Right hindlimb (tissue), 1 donor: Measurements from ENCODE around the gene NCAM1.
"Not testable (repeated sequence)": the region's sequence is repeated elsewhere in the genome, so short reads cannot be mapped to it uniquely, and the experiment has no call there.

Source experiments
- DNase-seq: peaks from one replicate; pipeline ENCODE4 v3.0.0-alpha.2; 2018

The NCAM1 gene

GRCh38 chr11:112961146-112961668, at the start of gene NCAM1:
TSS of gene NCAM1 (plus strand) at chr11:112961420.
- DNase-seq, result peak; percentile 96

GRCh38 chr11:112922606-112923005, 38.6 kb upstream of the NCAM1 start:
- DNase-seq, result no peak

DNA sequence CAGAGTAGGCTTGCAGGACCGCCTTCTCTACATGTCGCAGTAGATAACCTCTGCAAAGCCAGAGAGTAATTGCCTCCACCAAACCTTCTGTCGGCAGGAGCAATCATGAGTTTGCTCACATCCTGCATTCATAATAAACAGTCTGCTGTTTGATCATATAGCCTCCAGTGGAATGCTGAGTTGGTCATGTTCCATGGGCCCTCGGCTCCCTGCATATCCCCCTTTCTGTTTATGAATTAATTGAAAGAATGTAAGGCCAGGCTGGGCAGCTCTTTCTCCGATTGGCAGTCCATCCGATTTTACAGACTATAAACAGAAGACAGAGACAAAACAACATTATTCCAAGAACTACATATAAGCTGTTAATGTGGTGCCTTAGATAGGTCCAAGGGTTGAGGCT, 36.4 kb upstream of the NCAM1 start:
- not testable (repeated sequence) for DNase-seq

DNA sequence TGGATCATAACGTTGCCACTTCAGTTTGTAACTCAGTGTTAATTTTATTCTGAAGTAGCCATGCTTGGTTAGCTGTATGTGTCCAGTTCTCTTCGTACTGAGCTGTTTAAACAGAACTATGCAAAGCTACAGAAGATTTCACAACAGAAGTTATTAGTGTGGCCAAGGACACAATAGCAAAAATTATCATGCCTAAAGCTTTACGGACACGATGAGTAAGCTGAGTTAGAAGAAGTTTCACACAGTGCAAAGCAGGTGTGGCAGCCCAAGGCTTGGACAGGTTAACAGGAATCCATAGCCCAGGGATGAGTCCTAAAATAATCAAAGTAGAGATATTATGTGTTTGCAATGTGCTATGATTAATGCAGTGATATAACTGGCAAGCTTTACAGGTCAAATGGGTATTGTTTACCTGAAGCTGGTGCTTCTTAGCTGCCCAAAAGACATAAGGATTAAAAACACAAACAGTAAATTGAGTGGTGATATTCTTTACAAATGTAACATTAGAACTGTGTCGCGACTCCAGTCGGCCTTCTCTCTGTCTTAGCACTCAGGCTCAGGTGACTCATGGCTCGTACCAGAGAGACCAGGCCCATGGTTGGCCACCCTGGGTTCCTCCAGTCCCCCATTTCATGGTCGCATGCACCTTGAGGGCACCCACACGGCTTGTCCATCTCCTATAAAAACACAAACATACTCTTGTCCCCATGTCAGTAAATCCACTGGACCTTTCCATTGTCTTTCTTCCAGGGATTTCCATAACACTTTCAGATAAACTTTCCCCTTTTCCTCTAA, 35.5 kb upstream of the NCAM1 start:
- DNase-seq, result no peak

DNA sequence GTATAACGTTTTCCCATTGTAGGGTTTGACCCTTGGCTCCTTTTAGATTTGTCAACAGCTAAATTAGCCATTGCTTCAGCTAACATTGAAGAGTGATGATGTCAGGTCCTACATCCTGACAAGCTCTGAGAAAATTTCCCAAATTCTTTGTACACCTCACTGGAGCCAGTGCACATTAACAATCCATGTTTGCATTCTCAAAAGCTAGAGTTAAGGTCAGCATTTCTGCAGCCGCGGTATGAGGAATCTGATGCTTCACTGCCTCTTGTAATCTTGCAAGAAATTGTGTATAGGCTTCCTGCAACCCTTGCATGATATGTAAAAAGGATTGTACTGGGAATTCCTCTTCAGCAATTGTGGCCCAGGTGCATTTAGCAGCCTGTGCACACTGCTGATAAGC, 33.1 kb upstream of the NCAM1 start:
- DNase-seq, result no peak

DNA sequence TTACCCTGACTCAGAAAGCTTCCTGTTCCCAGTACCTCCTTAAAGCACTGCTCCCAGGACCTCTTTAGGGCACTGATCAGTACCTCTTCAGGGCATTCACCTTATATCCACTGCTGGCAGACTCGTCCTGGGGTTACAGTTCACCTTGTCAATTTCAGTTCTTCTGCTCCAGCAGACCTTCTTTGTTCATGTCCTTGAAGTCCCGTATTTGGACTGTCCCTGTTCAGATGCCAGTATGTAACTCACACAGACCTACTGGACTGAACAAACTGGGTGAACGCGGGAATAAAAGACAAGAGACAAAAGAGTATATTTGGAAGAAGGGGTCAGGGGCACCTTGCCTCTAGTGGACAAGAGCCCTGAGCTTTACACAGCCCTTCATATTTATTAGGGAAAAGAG, 31.8 kb upstream of the NCAM1 start:
- no peak for DNase-seq

- DNase-seq, result peak; percentile 29
These were observed 29.5 kb upstream of the NCAM1 start for GRCh38 chr11:112931703-112932102.

DNA sequence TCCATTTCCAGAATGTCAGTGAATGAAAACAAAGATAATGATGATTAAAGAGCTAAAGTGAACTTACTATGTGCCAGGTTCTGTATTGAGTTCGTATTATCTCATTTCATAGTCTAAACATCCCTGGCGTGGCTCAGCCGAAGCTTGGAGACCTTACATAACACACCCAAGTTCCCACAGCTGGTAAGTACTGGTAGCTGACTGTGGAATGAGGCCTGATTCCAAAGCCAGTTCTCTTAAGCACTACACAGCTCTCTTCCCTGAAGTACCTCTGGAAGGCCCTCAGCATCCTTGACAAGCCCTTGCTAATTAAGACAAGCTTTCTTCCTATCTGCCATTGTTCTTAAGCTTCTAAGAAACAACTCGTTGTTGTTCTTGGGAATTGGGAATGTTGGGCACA, 28.6 kb upstream of the NCAM1 start:
- DNase-seq, result no peak

DNA sequence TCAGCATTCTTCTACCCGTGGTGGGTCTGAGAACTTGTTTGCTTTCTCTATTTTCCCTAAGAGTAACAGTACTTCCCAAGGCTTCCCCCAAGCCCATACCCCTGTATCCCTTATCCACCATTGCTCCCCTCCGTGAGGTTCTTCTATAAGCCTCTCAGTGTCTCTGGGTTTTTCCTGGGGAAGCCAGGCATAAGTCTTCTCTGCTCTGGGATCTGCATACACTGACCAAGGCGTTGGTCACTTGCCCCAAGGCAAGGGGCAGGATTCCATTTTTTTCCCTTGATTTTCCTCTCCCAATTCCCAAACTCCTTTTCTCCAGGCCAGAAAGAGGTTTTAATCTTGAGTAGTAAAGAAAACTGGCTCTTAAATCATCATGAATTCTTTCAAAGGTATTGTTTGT, 27.2 kb upstream of the NCAM1 start:
- DNase-seq, result no peak

DNA sequence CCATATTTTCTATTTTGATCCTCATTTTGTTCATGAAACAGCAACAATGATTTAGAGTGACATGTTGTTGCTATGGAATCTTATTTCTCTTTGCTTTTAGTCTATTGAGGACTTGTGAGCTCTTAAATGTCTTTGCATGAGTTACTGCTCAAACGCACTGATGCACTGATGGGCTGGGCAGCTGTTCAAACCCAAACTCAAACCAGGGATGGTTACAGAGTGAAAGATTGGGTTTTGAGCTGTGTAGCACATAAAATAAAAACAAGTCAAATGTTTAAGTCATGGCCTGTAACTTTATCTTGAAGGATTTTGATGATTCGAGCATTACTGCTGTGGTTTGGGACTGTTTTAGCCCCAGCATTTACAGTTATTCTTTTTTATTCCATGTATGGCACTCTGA, 20.1 kb upstream of the NCAM1 start:
- peak; percentile 42 for DNase-seq

GRCh38 chr11:112942966-112943643, 18.1 kb upstream of the NCAM1 start:
- DNase-seq, result no peak

DNA sequence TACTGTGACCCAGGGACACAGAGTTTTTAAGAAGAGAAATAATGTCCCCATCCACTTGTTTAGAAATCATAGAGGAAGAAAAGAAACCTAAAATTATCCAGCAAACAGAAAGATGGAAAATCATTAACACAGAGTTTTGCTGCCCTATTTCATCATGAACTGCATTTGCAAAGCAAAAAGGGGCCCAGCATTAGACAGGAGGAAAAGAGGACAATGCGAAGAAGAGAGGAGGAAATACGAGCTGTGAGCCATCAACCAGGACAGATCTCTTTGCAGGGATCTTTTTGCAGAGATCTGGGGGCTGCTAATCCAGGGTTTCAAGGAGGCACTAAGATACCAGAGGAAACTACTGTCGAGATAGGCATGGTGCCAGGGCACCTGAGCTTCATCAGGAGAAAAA, 14.4 kb upstream of the NCAM1 start:
- DNase-seq, result no peak

GRCh38 chr11:112949781-112950575, 11.2 kb upstream of the NCAM1 start:
- DNase-seq, result no peak

DNA sequence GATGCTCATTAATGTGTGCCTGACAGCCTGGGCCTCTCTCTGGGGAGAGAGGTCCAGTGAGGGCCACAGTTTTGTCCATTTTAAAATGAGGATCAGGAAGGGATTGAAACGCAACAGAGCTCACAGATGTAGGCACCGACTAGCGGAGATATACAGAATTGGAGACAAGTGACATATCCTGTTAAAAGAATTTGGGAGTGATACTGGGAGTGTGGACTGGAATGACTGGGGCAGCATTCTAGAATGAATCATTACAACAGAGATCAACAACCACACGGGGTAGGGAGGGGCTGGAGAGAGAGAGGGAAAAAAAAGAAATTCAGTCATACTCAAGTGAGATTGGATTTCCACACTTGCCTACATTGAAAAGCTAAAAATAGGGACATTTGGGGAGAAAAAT, 2.5 kb upstream of the NCAM1 start:
- DNase-seq, result no peak

DNA sequence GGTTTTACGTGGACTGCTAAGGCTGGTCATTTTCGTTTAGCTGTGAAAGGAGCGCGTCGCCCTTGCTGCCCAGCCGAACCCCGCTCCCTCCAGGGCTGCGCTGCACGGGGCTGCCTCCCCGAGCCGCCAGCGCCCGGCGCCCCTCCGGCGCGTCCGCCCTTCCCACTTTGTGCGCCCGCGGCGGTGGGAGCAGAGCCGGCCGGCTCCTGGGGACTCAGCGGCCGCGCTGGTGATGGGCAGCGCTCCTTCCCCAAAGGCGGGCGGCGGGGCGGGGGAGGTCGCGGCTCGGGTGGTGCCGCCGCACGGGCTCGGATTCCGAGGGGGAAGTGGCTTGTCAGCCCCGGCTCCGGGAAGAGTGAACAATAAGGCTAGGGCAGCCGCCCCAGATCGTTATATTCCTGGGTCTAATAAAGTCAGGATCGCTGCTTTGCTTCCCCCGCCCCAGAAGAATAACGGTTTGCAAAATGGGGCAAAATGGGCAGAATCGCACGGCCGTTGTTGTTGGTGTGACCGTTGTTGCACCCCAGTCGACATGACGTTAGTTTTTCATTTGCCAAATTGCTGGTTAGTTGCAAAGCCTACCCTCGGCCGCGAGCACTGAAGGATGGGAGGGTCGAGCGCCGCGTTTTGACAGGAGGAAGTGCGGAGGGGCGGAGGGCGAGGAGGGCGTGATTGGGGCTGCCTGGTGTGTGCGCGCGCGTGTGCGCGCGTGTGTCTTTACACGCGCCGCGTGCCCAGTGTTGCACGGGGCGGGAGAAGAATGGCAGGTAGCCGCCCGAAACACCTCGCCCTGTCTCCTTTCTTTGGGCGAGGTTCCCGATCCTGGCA, 745 bp downstream of the NCAM1 start:
- DNase-seq, result peak; percentile 71

DNA sequence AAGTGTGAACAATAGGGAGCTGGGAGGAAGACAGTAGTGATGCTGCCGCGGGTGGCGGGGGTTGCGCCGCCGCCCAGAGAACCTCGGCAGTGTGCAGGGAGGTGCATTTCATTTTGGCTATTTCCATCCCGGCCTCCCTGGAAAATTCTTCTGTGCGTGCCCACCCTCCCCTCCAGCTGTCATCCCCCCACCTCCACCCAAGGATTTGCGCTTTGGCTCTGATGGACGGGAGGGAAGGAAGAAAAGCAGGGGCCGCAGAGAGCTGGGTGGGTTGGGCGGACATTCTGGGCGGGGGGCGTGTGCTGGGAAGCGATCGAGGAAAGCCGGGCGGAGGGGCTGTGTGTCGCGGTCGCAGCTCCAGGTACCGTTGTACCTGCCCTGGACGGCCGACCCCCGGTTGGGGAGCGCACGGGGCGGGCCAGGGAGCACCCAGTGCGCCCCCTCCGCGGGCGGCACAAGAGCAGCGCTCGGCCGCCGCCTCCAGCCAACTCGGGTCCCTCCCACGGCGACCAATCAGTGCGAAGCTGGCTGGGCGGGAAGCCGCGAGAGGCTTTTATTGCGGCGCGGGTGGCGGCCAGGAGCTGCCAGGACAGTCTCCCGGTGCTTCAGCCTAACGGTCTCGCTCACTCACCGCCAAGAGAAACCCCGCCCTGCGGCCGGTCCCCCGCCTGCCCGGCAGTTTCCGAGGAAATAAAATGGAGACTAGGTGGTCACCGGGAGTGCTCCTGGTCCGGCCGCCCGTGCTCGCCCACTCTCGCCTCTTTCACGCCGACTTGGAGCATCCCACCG, 1.6 kb downstream of the NCAM1 start:
- DNase-seq, result peak; percentile 85

DNA sequence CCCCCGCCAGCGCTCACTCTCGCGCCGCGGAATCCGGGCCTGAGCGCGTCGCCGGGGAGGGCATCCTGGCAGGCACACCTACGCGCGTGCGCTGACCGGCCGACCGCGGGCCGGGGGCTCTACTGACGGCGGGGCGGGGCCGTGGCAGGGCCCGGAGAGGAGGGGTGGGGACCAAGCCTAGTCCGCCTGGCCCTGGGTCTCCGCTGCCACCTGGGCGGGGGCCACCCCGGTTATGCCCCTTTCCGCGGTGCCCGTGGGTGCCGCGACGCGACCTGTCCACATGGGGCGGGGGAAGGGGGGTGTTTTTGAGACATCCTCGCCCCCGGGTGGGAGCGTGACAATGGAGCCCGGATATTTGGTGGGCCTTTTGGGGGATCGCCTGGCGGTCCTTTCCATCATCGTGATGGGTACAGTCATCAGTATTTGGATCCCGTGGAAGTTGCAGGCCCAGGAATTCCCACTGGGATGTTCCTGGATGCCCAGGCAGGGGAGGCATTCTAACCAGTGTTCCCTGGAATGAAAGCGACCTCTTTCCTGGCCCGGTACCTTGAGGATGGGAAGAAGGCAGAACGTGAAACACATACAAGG, 2.2 kb downstream of the NCAM1 start:
- no peak for DNase-seq

- DNase-seq, result peak; percentile 42
These were observed 4.4 kb downstream of the NCAM1 start for GRCh38 chr11:112965656-112966055.

- no peak for DNase-seq
These were observed 5.3 kb downstream of the NCAM1 start for GRCh38 chr11:112966561-112966960.

DNA sequence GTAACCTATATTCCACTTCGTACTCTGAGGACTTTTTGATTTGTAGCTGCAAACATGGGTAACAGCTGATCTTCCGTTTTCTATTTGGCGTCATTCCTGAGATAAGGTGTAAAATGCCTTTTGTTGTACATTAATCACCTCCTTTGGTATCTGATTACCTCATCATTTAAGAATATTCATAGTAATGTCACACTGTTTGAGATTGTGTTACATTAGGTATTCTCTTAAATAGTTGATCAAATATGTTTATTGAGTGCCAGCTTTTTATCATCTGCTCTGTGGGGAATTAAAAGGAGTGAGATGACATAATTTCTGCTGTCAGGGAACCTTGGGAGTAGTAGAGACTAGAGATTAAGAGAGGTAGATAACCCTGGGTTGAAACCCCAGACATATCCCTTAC, 5.9 kb downstream of the NCAM1 start:
- no peak for DNase-seq
